Ramos (cell line): ENCODE results near the gene PTK6.

Source experiments
- in situ Hi-C: fragments of 300-500 bp; cut with MboI; formaldehyde crosslinking; loops from one replicate; pipeline ENCODE4 v1.14.3; 2022; ENCODE audit warnings: low sequenced_read_pairs; ENCODE audit not compliant: unreplicated experiment

The PTK6 gene

DNA sequence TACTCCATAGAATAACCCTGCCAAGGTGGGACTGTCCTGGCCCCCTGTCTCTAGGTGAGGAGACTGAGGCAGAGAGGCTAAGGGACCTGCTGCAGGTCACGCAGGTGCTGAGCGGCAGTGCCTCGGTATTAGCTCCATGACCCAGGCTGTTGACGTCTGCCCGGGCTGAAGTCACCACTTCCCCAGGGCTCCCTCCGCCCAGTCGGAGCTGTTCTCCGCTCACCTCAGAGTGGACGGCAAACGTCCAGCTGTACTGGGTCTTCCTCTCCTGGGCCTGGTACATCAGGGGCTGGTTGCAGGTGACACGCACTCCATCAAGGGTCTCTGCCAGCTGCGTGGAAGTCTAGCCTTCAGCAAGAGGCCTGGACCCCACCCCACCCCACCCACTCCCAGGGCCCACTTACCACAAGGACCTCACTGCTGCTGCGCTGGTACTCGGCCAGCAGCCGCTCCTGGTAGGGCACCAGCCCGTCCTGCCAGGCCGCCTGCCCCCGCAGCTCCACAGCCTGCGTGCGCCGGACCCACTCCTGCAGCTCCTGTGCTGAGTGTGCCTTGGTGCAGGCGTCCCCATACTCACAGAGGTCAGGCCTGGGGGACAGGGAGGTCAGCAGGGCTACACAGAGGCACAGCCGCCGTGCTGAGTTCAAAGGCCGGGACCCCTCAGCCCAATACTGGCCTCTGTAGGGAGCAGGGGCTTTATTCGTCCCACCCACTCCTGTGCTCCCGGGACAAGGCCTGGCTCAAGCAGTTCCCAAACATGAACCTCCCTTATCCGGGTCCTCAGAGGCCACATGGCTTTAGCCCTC, 33.3 kb upstream of the PTK6 start:
- in situ Hi-C loops, result no loop called here

DNA sequence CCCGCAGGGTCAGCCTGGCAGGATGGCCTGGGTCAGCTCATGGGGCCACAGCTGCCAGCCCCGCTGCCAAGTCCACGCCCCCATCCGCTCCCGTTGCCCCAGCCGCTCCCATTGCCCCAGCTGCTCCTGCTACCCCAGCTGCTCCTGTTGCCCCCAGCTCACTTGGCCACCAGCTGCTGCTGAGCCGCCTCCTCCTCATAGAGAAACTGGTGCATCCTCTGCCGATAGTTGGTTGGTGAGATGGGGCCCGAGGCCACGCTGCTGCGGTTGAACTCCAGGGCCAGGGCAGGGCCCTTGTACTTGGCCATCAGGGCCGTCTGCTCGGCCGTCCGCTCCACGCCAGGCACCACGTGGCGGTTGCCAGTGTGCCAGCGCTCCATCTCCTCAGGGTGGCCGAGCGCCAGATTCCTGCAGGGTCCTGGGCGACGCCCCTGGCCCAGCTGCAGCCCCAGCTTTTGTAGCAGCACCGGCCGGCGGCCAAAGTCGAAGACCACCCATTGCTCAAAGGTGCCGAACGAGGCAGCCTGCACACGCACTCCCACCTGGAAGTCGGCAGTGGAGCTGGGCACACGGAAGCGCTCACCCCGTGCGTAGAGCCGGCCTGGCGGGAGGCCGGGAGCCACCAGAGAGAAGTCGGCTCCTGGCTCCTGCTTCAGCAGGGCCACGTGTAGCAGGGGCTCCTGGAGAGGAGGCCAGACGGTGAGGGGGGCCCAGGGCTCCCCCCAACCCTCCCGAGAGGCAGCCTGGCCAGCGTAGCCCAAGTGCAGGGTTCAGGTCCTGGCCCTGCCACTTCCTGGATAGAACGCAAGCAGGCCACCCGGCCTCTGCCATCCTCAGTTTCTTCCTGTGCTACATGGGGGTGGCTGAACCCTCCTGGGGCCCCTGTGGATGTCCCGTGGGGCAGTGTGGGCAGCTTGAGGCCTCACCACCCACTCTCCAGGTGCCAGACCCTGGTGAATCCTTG, 32.1 kb upstream of the PTK6 start:
- in situ Hi-C loops, result no loop called here

DNA sequence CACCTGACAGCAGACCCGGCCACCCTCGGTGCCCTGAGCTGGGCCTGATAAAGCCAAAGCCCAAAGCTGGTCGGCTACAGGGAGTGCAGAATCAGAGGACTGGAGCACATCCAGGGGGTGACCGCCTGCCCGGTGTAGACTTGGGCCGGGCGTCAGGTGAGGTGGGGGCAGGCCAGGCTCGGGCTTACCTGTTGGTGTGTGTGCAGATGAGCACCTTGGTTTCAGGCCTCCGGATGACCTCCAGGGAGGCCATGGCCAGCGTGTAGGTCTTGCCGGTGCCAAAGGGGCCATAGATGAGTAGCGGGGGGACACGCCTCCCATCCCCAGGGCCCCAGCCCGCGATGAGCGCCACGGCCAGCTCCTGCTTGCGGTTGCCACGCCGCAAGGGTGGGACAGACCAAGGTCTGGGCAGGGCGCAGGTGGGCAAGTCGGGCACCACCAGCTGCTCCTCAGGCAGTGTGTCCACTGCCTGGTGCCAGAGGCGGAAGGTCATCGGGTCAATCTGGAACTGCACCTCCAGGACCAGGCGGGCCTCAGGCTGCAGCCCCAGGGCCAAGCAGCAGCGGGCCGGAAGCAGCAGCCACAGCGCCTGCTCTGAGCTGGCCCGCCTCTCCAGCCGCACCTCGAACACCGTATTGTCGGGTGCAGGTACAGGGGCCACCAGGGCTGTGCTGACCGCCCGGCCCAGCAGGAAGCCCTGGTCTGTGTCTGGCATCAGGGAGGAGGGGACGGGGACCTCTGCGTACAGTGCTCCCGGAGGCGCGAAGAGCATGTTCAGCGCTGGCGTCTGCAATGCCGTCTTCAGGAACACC, 31.2 kb upstream of the PTK6 start:
- in situ Hi-C loops, result no loop called here

DNA sequence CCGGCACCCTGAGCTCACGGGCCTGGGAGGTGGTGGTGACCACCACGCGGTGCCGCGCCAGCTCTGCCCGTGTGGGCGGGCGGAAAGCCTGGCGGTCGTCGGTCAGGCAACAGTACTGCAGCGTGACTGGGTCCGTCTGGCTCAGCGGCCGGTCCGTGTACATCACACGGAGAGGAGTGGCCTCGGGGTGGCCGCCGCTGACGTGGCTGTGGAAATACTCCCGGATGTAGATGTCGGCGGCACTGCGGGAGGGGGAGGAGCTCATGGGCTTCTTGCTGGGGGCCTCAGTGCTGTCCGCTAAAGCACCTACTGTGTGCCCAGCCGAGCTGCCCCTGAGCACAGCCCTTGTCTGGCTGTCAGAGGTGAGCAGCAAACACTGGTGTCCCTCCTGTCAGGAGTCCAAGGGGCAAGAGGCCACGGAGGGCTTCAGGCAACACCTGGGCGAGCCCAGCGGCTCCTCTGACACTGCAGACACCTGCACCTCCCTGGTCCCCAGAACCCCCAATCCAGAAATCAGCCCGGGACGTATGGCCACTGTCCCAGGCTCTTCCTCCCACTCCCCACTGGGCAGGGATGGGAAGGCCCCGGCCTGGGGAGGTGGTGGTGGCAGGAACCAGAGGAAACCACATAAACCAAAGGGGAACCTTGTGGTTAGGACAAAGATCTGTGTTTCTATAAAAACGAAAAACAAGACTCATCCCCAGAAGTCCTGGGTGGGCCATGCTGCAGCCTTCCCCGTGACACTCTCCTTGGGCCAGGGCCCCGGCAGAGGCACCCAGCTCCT, 30.4 kb upstream of the PTK6 start:
- in situ Hi-C loops, result no loop called here

DNA sequence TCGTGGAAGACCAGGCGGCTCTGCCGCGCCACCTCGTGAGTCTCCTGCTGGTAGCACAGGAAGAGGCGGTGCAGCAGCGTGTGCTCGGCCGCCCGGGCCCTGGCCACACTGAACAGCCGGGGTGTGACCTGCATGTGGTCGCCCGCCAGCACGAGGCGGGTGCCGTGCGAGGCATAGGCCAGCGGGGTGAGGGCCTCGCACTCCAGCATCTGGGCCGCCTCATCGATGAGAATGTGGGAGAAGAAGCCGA, 29.9 kb upstream of the PTK6 start:
- in situ Hi-C loops, result no loop called here

DNA sequence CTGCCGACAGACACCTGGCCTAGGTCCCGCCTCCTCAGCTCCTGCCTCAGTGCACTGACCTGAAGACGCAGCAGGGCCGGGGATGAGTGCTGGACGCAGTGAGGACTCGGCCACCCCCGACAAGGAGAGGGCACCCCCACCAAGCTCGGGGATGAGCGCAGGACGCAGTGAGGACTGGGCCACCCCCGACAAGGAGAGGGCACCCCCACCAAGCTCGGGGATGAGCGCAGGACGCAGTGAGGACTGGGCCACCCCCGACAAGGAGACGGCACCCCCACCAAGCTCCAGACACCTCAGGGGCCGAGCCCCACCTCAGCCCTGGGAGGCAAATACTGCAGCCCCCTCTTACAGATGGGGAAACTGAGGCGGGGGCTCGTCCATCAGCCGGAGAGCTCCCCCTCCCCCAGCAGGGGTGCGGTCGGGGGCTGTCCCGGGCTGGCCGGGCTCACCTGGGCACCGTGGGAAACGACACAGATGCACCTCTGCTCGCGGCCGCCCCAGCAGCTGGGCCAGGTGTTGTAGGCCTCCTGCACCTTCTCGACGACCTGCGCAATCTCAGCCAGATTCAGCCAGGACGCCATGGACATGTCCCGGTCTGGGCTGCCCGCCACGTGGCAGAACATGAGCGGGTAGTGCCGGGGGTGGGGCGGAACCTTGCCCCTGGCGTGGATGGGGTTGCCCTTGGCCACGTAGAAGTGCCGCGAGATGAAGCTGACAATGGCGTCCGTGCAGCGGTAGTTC, 29.4 kb upstream of the PTK6 start:
- in situ Hi-C loops, result no loop called here

DNA sequence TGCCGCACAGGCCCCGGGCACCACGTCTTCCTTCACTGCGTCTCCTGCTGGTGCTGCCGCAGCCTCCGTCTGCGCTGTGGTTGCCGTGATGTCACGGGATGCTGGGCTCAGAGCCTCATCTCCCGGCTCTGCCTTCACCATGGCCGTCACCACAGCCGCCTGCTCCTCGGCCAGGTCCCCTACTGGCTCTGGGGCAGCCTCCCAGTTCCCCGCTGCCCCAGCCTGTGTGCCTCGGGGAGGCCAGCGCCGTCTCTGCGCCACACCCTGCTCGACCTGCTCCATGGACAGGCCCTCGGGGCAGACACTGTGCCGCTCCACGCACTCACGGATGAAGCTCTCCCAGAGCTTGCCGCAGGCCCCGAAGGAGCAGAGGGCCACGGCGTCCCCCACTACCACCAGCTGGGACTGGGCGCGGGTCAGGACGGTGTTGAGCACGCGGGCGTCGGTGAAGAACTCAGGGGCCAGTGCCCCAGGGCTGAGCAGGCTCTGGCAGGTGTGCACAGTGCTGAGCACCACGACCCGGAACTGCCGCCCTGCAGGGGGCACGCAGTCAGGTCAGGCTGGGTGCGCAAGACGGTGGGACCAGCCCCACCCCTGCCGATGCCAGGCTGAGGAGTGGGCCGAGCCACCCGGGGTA, 28.6 kb upstream of the PTK6 start:
- in situ Hi-C loops, result no loop called here

DNA sequence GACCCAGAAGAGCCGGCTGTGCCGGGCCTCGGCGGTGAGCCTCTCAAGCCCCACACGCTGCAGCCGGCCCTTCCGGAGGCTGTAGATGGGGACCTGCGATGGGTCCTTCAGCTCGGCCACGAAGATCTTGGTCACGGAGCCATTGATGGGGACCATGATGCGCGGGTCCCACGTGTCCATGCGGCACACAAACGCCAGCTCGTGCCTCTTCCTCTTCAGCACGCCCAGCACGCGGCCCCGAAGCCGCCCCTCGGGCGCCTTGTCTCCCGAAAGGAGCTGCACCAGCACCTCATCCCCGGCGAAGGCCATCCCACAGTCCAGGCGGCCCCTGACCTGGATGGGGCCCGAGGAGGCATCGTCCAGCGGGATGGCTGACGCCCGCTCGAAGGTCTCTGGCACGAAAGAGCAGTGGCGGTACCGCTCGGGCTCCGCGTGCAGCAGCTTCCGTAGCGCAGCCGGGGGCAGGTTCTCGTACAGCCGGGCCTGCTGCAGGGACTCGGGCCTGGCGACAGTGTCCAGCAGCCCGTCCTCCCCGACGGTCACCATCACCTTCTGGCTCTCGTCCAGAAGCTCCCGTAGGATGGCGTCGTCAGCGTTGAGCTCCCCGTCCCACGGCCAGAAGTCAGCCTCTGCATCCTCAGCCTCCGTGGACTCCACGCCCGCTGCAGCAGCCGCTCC, 28.0 kb upstream of the PTK6 start:
- in situ Hi-C loops, result no loop called here

DNA sequence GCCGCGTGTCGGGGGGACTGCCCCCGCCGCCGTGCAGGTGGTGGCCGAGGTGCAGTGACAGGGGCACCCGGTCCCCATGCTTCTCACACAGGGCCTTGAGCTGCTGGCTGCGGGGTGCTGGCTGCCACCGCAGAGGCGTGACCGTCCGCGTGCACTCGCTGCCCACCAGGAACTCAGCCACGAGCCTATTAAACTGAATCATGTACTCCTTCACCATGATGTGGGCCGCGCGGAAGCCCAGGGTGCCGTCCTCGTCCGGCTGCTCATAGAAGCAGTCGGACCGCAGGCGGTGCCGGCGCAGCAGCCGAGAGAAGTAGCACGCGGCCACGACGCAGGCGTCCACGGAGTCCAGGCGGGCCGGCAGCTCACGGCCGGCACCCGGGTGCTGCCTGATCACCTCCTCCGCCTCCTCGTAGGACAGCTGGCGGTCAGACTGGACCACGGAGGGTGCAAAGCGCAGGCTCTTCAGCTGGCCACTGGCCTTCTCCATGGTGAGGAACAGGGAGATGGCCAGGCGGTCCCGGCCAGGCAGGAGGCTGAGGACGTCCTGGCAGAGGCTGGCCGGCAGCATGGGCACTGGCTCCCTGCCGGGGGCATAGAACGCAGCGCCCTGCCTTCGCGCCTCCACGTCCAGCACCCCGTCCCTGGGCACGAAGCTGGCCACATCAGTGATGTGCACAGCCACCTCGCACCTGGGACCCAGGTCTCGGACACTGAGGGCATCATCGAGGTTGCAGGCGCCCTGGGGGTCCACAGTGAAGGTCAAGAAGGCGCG, 27.0 kb upstream of the PTK6 start:
- in situ Hi-C loops, result no loop called here

DNA sequence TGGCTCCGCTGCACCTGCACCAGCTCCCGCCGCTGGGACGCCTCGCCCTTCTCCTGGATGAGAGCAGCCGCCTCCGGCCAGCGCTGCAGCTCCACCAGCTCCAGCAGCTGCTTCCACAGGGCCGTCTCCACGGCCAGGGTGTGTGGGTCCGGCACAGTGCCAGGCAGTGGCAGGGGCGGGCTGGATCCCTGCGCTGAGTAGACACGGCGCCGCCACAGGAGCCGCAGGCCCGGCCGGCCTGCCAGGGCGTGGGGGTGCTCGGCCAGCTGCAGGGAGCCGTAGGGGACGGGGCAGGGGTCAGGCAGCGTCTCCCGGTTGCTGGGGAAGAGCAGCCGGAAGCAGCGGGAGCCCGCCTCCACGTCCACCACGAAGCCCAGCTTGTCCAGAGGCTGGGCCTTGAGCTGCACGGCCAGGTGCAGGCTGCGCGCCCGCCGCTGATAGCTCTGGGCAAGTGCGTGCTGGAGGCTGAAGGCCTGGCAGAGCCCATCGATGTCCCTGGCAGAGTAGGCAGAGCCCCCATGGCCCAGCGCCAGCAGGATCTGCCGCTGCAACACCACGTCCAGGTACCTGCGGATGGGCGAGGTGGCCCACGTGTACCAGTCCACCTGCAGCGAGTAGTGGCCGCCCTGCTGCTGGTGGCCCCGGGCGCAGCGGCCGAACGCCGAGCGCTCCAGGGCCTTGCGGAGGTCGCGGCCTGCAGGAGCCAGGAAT, 26.2 kb upstream of the PTK6 start:
- in situ Hi-C loops, result no loop called here

DNA sequence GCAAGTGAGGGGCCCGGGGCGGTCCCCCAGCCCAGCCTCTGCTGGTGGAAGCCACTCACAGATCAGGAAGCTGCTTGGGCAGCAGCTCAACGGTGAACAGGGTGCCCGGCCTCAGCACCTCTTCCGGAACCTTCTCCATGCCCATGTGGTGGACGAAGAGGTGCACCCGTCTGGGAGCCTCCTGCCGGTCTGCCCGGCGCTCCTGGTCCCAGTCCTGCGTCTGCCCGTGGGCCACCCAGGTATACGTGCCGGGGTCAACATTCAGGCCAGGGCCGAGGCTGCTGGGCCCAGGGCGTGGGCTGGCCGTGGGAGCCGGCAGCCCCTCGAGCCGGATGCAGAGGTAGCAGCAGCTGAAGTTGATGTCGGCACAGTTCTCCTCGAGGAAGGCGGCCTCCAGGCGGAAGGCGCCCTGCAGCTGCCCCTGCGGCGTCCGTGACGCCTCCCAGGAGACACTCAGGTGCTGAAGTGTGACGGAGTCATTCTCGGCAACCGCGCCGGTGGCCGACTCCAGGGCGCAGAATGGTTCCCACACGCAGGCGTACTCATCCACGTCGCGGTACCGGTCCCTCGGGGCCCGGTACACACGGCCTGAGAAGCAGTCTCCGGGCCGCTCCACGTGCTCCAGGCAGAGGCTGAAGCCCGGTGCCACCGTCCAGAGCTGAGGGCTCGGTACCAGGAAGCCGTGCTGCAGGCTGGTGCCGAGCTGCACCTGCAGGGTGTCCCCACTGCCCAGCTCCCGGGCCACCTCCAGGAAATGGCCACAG, 25.5 kb upstream of the PTK6 start:
- in situ Hi-C loops, result no loop called here

DNA sequence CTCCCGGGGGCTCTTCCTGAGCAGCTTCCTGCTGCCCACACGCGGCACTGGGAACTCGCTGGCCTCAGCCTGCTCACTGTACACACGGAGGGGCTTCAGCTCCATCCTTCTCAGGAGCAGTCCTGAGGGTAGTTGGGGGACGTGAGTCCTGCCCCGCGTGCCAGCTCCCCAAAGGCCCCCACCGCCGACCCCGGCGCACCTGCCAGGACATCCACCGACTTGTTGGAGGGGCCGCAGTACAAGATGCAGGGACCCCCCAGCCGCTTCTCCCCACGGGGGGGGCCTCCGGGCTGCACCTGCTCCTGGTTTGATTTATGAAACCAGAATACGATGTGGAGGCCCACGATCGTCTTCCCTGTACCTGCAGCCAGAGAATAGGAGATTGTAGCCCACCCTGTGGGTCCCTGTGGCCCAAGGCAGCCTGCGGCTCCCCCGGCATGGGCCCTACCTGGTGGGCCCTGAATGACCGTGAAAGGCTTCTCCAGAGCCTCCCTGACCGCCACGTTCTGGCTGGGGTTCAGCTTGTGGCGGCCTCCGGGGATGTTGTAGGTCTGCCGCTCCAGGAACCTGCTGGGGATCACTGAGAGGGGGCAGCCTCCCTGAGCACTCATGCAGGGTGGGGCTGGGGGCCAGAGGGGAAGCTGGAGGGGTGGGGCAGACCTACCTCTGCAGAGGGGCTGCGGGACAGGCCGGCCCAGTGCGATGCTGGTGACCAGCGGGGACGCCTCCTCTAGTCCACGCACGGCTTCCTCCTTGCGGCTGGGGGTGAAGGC, 24.6 kb upstream of the PTK6 start:
- in situ Hi-C loops, result no loop called here

DNA sequence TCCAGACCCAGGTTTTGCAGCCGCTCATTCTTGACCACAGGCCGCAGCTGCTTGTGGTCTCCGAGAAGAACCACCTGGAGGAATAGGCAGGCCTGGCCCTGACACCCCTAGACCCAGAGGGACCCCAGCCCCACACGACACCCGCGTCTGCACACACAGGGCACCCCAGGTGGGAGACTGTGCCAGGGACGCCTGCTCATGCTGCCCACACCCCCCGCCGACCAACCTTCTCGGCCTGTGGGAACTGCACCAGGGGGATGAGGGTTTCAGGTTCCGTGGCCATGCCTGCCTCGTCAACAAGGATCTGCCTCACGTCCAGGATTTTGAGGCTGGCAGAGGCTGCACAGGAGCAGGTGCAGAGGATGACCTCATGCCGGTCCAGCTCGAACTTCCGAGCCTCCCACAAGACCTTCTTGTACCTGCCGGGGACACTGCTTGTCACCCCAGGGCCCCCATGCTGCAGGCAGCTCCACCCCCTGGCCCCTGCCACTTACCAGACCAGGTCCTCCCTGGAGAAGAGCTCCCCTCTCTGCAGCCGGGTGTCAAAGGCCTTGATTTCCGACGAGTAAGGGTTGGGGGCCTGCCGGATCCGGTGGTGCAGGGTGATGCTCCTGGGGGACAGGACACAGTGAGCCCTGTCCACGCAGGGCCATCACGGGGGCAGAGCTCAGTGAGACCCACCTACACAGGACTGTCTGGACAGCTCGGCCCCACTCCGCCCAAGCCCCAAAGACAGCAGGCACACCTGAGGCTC, 23.9 kb upstream of the PTK6 start:
- in situ Hi-C loops, result no loop called here

DNA sequence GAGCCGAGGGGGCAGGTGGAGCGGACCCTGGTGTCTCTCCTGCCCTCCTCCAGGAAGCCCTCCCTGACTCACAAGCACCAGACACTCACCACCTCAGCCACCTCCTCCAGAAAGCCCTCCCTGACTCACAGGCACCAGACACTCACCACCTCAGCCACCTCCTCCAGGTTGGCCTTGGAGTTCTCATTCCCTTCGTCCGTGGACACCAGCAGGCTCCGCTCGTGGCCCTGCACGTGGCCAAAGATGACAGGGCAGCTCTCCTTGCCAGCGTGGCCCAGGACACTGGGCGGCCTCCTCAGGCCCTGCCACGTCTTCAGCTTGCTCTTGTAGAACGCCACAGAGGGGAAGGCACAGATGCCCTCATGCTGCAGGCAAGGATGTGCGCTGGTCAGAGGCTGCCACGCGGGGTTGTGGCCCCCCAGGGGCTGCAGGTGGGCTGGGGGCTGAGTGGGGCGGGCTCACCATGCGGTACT, 23.2 kb upstream of the PTK6 start:
- in situ Hi-C loops, result no loop called here
